Central memory CD8-positive, alpha-beta T cell (primary cell): Measurements from ENCODE around the gene NDUFB6.
"Not testable (repeated sequence)": the region's sequence is repeated elsewhere in the genome, so short reads cannot be mapped to it uniquely, and the experiment has no call there.

Experiments used
- ATAC-seq: fragments of 150-1000 bp; cut with Tn5 transposase; replicated peaks from 2 replicates; pipeline ENCODE4 v1.10.0; 2022; ENCODE audit warnings: mild to moderate bottlenecking, moderate FRiP score, moderate number of reproducible peaks; ENCODE audit not compliant: poor library complexity, severe bottlenecking; ENCODE audit errors: extremely low read depth
- DNase-seq, 2 donors: peaks; one replicate each; pipeline ENCODE4 v3.0.0; 2021; ENCODE audit warnings: low spot score in 2 of 2
- H3K27ac Mint-ChIP-seq: one replicate; pipeline ENCODE4 v1.8.0; 2022; ENCODE audit warnings: low read depth, mild to moderate bottlenecking, moderate library complexity, mixed read lengths
- H3K27me3 Mint-ChIP-seq: one replicate; pipeline ENCODE4 v1.8.0; 2022; ENCODE audit warnings: mixed read lengths
- H3K36me3 Mint-ChIP-seq: one replicate; pipeline ENCODE4 v1.8.0; 2022; ENCODE audit warnings: mild to moderate bottlenecking, moderate library complexity, mixed read lengths; ENCODE audit not compliant: insufficient read depth
- H3K4me1 Mint-ChIP-seq: one replicate; pipeline ENCODE4 v1.8.0; 2022; ENCODE audit warnings: mixed read lengths
- H3K4me3 Mint-ChIP-seq: one replicate; pipeline ENCODE4 v1.8.0; 2022; ENCODE audit warnings: mild to moderate bottlenecking, moderate library complexity, mixed read lengths
- H3K9me3 Mint-ChIP-seq: one replicate; pipeline ENCODE4 v1.8.0; 2022; ENCODE audit warnings: mixed read lengths

The NDUFB6 gene

DNA sequence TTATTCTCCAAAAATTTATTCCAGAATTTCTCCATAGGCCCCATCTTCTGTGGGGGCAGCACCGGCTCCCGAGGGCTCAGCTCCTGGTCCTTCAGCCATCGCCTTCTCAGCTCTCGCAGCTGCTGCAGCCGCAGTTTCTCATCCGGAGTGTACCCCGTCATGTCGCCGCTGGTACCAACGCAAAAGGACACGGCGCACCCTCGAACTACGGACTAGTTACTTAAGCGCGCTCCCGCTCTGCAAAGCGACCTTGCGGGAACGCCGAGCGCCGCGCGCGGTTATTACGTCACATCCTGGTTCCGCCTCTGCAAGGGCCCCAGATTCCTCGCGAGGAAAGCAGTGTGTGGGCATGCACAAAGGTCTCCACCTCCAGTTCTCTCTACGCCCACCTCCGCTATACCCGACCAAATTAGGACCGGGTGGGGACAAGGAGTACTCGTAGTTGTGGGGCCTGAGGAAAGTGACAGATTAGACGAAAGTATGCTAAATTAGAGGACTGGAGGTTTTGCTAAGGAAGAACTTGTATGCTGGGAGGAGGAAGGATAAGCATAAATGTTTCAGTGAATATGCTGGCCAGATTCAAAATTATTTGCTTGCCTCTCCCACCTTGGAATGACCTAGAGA lies at the start of gene NDUFB6:
TSS of gene NDUFB6 (minus strand) at position 260 of the 624 bp plus-strand sequence. CDS start at position 161, 99 bp downstream.
- Mint-ChIP-seq H3K27me3 (peaks cover 6% of the 10 kb centered on the region), H3K9me3 (no peaks in the 10 kb centered on the region), H3K27ac (peak within 1 kb of the TSS; percentile 99), H3K4me1 (peaks cover 27% of the 10 kb centered on the region), H3K36me3 (peaks cover 17% of the 10 kb centered on the region), H3K4me3 (peak within 1 kb of the TSS; percentile 100)
- peak; percentile 85 for ATAC-seq
- DNase-seq, result peak; percentile 90 to 93

DNA sequence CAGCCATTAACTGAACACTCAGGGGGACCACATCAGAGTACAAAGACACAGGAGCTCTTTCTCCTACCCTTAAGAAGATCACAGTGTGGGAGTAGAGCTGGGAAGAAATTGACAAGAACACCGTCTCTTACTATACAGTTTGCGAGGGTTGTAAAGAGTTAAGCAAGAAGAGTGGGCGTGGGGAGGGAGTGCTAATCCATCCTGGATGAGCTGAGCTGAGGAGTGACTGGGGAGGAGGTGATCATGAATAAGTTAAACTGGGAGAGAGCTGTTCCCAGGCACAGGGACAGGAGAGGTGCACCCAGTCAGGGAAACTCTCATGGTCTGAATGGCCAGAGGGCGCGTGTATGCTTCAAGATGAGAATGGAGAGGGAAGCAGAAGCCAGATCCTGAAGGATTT lies 45.3 kb upstream of the NDUFB6 start:
- H3K27me3 Mint-ChIP-seq, result peaks cover 43% of the 10 kb centered on the region

DNA sequence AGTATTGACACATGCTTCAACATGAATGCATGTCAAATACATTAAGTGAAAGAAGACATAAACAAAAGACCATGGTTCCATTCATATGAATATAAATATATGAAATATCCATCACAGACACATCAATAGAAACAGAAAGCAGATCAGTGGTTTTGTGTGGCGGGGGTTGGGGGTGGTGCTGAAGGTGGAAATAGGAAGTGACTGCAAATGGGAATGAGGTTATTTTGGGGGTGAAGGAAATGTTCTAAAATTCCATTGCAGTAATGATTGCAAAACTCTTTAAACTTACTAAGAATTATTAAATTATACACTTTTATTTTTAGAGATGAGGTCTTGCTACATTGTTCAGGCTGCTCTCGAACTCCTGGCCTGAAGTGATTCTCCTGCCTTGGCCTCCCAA lies 33.9 kb upstream of the NDUFB6 start:
- no peaks in the 10 kb centered on the region for H3K36me3 Mint-ChIP-seq
- H3K9me3 Mint-ChIP-seq, result no peaks in the 10 kb centered on the region
- ATAC-seq (no peak), DNase-seq (no peak)
- H3K27me3 Mint-ChIP-seq, result peaks cover 44% of the 10 kb centered on the region
- no peaks in the 10 kb centered on the region for H3K4me1 Mint-ChIP-seq
- H3K4me3 Mint-ChIP-seq, result no peak overlapping the region
- H3K27ac Mint-ChIP-seq, result no peak overlapping the region

More for the DNA sequence above, 45.3 kb upstream of the NDUFB6 start:
- ATAC-seq, result no peak
- H3K4me1 Mint-ChIP-seq, result no peaks in the 10 kb centered on the region
- DNase-seq, result no peak
- no peak overlapping the region for H3K27ac Mint-ChIP-seq
- H3K36me3 Mint-ChIP-seq, result no peaks in the 10 kb centered on the region
- H3K4me3 Mint-ChIP-seq, result no peak overlapping the region
- no peaks in the 10 kb centered on the region for H3K9me3 Mint-ChIP-seq

DNA sequence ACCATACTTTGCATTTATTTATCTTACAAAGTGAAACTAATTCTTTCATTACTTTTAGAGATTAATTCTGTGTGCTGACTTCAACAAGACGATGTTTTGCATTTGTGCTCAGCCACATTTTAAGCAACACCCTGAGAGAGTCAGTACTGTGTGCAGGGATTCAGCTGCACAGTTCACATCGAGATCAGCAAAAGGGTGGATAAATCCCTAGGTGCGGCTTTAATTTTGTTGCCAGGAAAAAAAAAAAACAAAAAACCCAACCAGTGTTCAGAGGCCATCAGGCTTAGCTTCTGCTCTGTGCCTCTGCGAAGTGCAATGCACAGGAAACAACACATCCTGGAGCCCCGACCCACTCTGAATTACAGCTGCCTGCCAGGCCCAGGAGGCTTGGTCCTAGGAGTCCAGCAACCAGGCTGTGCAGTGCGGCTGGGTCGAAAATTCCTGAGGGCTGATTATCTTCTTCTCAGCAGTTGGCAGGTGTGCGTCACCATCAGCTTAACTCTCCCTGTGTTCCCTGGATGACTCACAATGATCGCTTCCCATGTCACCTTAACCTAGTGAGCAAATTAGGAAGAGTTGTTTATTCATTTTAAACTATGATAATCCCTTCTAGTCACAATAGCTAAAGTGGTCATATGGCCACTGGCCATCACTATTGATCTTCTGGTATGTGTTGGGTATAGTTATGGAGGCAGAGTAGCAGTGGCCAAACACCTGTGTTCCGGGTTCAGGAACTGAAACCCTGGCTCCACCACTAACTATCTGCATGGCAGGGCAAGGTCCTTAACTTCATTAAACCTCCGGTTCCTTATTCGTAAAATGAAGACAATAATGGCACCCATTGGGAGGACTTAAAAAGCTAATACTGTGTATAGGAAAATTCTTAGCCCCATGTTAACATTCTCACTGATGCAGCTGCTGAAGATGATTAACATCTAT lies 31.2 kb upstream of the NDUFB6 start:
- H3K9me3 Mint-ChIP-seq, result no peaks in the 10 kb centered on the region
- no peak for ATAC-seq
- peaks cover 37% of the 10 kb centered on the region for H3K27me3 Mint-ChIP-seq
- no peaks in the 10 kb centered on the region for H3K4me1 Mint-ChIP-seq
- no peak overlapping the region for H3K27ac Mint-ChIP-seq
- no peak overlapping the region for H3K4me3 Mint-ChIP-seq
- DNase-seq, result no peak
- H3K36me3 Mint-ChIP-seq, result no peaks in the 10 kb centered on the region

DNA sequence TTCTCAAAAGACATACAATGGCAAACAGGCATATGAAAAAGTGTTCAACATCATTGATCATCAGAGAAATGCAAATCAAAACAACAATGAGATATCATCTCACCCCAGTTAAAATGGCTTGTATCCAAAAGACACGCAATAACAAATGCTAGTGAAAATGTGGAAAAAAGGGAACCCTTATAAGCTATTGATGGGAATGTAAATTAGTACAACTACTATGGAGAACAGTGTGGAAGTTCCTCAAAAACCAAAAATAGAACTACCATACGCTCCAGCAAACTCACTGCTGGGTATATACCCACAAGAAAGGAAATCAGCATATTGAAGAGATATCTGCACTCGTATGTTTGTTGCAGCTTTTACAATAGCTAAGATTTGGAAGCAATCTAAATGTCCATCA lies 26.1 kb upstream of the NDUFB6 start:
- peaks cover 31% of the 10 kb centered on the region for H3K27me3 Mint-ChIP-seq
- H3K4me3 Mint-ChIP-seq, H3K9me3 Mint-ChIP-seq, ATAC-seq, H3K36me3 Mint-ChIP-seq, H3K27ac Mint-ChIP-seq, DNase-seq, H3K4me1 Mint-ChIP-seq: not testable (repeated sequence)

DNA sequence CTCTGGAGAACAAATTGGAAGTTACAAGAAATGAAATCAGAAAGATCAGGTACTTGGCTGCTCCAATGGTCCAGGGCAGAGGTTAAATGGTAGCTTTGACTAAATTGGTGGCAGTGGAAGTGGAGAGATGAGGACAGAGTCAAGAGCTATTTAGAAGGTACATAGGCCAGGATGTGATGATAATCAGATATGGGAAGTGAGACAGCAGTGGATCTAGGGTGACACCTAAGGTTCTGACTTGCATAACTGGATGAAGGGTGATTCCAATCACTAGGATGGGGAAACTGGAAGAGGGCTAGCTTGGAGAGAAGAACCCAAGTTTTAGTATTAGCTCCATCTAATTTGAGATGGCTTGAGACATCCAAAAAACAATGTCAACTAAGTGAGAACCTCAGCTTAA lies 24.0 kb upstream of the NDUFB6 start:
- H3K4me1 Mint-ChIP-seq, result no peaks in the 10 kb centered on the region
- no peaks in the 10 kb centered on the region for H3K9me3 Mint-ChIP-seq
- ATAC-seq (no peak), DNase-seq (no peak)
- peaks cover 27% of the 10 kb centered on the region for H3K27me3 Mint-ChIP-seq
- no peak overlapping the region for H3K27ac Mint-ChIP-seq
- no peaks in the 10 kb centered on the region for H3K36me3 Mint-ChIP-seq
- no peak overlapping the region for H3K4me3 Mint-ChIP-seq

DNA sequence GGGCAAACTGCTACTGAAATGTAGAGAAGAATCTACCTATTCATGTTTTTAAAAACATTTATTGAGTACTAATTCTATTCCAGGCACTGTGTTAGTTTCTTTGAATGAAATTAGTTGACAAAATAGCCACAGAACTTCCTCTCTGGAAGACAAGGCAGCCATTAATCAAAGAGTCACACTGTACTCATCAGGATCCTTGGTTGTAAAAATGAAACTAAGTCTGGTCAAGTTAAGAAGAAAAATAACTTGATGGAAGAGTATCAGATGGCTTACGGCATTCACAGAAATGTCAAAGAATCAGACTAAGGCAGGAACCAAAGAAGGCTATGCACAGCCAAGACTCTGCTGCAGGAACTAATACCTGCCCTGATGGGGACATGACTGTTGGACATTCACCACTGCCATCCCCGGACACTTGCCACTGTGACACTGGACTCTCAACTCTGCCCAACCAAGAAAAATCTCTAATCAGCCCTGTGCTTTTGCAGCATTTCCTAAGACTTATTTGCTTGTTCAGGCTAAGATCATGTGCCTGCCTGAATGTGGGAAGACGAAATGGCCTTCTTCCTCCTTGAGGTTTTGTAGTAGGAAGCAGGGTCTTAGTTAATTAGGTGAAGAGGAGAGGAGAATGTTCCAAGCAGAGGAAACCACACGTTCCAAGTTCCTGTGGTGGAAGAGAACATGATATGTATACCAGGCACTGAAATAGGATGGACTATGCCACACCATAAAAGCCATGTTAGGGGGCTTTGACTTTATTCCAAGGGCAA lies 23.3 kb upstream of the NDUFB6 start:
- H3K9me3 Mint-ChIP-seq, result no peaks in the 10 kb centered on the region
- no peaks in the 10 kb centered on the region for H3K4me1 Mint-ChIP-seq
- ATAC-seq, result no peak
- no peak overlapping the region for H3K4me3 Mint-ChIP-seq
- H3K27ac Mint-ChIP-seq, result no peak overlapping the region
- peaks cover 33% of the 10 kb centered on the region for H3K27me3 Mint-ChIP-seq
- DNase-seq, result no peak
- no peaks in the 10 kb centered on the region for H3K36me3 Mint-ChIP-seq

DNA sequence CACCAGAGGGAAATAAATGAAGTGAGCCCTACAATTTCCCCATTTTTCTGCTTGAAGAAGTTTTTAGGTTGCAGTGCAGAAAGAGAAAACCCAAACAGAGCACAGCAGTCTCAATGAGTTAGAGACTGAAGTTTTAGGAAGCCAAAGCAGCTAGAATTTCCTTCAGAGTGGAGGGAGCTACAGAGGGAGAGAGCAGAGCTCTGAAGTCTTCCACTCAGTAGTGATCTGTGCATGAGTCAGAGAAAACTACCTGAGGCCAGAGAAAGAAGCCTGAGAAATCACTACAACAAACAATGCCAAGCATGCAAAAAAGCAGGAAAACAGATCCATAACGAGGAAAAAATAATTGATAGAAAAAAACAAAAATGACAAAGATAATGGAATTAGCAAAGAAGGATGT lies 17.9 kb upstream of the NDUFB6 start:
- no peak for DNase-seq
- Mint-ChIP-seq H3K27me3 (peaks cover 60% of the 10 kb centered on the region), H3K4me3 (no peak overlapping the region), H3K27ac (no peak overlapping the region), H3K4me1 (no peaks in the 10 kb centered on the region), H3K36me3 (no peaks in the 10 kb centered on the region), H3K9me3 (no peaks in the 10 kb centered on the region)
- ATAC-seq, result no peak

DNA sequence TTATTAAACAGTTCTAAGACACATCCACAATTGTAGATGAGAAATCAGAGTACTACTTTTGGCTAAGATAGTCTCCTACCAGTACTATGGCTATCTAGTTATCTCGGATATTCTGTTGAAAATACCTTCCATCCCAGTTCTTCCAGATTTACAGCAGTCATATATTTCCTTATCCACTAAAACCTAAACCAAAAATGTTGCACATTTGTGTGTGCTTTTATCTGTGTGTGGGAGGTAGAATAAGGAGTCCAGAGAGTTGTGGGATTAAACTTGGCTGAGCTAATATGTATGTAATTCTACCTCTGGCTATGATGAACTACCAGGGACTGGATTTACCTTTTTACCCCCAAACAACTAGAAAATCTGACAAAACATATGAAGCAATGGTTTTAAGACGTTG lies 17.5 kb upstream of the NDUFB6 start:
- H3K36me3 Mint-ChIP-seq, result no peaks in the 10 kb centered on the region
- no peaks in the 10 kb centered on the region for H3K9me3 Mint-ChIP-seq
- ATAC-seq (no peak), DNase-seq (no peak)
- no peaks in the 10 kb centered on the region for H3K4me1 Mint-ChIP-seq
- no peak overlapping the region for H3K4me3 Mint-ChIP-seq
- H3K27me3 Mint-ChIP-seq, result peaks cover 63% of the 10 kb centered on the region
- no peak overlapping the region for H3K27ac Mint-ChIP-seq

DNA sequence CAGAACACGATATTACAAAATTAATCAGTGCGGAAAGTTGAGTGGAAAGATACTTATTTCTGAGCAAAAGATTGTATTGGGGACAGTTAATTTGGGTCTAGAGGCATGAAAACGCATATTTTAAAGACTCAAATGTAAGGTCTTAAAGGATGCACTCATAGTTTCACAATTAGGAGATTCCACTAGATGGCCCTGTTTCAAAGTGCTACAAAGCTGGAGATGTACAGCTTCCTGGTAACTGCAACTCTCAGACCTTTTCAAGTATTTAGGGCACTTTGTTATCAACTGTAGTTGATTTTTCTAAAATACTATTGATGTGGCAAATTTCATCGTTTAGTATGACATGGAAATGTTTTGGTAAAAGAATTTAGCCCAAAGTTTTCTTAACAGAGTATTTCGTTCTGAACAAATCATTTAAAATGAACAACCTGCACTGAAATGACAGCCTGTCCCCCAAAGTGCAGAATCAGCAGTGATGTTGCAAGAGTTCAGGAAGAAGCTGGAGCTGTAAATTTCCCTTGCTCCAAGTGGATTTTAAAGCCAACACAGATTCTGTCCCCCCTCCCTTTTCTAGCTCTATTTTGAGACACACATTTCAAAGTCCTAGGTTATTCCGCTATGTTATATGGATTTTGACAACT lies 16.2 kb upstream of the NDUFB6 start:
- H3K4me3 Mint-ChIP-seq, result no peak overlapping the region
- DNase-seq, result no peak
- H3K9me3 Mint-ChIP-seq, result no peaks in the 10 kb centered on the region
- H3K36me3 Mint-ChIP-seq, result no peaks in the 10 kb centered on the region
- no peaks in the 10 kb centered on the region for H3K4me1 Mint-ChIP-seq
- no peak overlapping the region for H3K27ac Mint-ChIP-seq
- H3K27me3 Mint-ChIP-seq, result peaks cover 68% of the 10 kb centered on the region
- ATAC-seq, result no peak

DNA sequence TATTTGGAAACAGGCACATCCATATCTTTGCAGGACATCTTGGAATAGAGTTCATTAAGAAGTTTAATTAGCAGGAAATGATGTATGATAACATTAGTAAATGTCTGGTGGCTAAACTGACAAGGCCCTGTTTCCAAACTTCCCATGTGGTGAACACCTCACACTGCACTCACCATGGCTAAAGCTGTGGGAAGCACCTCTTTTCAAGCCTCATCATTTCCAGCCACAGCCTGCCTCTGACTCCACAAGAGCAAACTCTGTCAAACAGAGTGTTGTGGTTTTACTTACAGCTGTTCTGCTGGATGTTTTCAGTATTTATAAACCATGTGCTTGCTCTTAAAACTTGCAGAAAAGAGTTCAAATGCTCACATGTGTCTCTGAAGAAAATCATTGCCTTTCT lies 14.9 kb upstream of the NDUFB6 start:
- Mint-ChIP-seq H3K4me3 (no peak overlapping the region), H3K27ac (no peak overlapping the region), H3K9me3 (no peaks in the 10 kb centered on the region), H3K27me3 (peaks cover 68% of the 10 kb centered on the region), H3K36me3 (no peaks in the 10 kb centered on the region), H3K4me1 (no peaks in the 10 kb centered on the region)
- ATAC-seq (no peak), DNase-seq (no peak)

DNA sequence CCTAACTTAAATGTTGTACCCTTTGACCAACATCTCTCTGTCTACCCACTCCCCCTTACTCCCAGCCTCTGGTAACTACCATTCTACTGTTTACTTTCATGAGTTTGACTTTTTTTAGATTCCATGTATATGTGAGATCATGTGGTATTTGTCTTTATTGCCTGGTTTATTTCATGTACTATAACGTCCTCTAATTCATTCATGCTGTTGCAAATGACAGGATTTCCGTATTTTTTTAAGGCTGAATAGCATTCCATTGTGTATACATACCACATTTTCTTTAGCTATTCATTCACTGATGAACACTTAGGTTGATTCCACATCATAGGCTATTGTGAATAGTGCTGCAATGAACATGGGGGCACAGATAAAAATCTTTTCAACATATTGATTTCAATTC lies 11.8 kb upstream of the NDUFB6 start:
- peaks cover 59% of the 10 kb centered on the region for H3K27me3 Mint-ChIP-seq
- H3K36me3 Mint-ChIP-seq, result no peaks in the 10 kb centered on the region
- H3K27ac Mint-ChIP-seq, result no peak overlapping the region
- DNase-seq, result no peak
- ATAC-seq, result no peak
- no peak overlapping the region for H3K4me3 Mint-ChIP-seq
- H3K9me3 Mint-ChIP-seq, result no peaks in the 10 kb centered on the region
- H3K4me1 Mint-ChIP-seq, result no peaks in the 10 kb centered on the region
